ENCODE results near the gene IFIT1. TPM values are rescaled to one million over a fixed set of nuclear protein-coding genes. Genes with fewer than 3 reads are reported as not detected.

The IFIT1 gene
- total RNA-seq, 4 donors from 2014 or later = 1.1 to 18.5 (median 9.4) TPM

- intact Hi-C loops (cut with DNase I; ENCODE audit: low total_unique reads) (no loop called here), in situ Hi-C loops (cut with MboI; ENCODE audit: low pct_ligation_motif_present in 1 of 4, low pct_unique_long_range_greater_than_20kb in 1 of 4, low sequenced_read_pairs in 3 of 4) (no loop called here)
- peaks cover 0 to 13% (median 0%) of the 10 kb centered on the region in 4 donors for H3K4me1 ChIP-seq
- TF ChIP-seq EP300 (IDR thresholded peaks at IDR 0.05; ENCODE audit: low read depth) (no peak), POLR2AphosphoS5 (IDR thresholded peaks at IDR 0.05) (no peak), POLR2A (IDR thresholded peaks at IDR 0.05) (no peak)
- TF ChIP-seq, protein P1, sequence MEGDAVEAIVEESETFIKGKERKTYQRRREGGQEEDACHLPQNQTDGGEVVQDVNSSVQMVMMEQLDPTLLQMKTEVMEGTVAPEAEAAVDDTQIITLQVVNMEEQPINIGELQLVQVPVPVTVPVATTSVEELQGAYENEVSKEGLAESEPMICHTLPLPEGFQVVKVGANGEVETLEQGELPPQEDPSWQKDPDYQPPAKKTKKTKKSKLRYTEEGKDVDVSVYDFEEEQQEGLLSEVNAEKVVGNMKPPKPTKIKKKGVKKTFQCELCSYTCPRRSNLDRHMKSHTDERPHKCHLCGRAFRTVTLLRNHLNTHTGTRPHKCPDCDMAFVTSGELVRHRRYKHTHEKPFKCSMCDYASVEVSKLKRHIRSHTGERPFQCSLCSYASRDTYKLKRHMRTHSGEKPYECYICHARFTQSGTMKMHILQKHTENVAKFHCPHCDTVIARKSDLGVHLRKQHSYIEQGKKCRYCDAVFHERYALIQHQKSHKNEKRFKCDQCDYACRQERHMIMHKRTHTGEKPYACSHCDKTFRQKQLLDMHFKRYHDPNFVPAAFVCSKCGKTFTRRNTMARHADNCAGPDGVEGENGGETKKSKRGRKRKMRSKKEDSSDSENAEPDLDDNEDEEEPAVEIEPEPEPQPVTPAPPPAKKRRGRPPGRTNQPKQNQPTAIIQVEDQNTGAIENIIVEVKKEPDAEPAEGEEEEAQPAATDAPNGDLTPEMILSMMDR (IDR thresholded peaks at IDR 0.05) = no peak
- H3K27ac ChIP-seq = no peak overlapping the region
- no peaks in the 10 kb centered on the region for H3K36me3 ChIP-seq
- WGBS, 2 donors (ENCODE audit: low coverage in 1 of 2) = 72 to 74% methylated on average over 3 to 6 of the region's 6 CpGs
- H3K9me3 ChIP-seq = no peaks in the 10 kb centered on the region
- DNase-seq = no peak
- H3K4me3 ChIP-seq = no peak overlapping the region
- no peaks in the 10 kb centered on the region for H3K27me3 ChIP-seq
Measured at GRCh38 chr10:89363729-89364442, 28.5 kb upstream of the IFIT1 start.

GRCh38 chr10:89364531-89364930 lies 27.9 kb upstream of the IFIT1 start:
- 93 to 100% methylated on average over 1 of the region's 1 CpG for WGBS, 2 donors (ENCODE audit: low coverage in 1 of 2)
- intact Hi-C loops (cut with DNase I; ENCODE audit: low total_unique reads) = no loop called here
- H3K27ac ChIP-seq = no peak overlapping the region

GRCh38 chr10:89367529-89367928 lies 24.9 kb upstream of the IFIT1 start:
- H3K4me1 ChIP-seq = peaks cover 0 to 24% (median 4%) of the 10 kb centered on the region in 4 donors
- H3K36me3 ChIP-seq = no peaks in the 10 kb centered on the region
- DNase-seq = no peak
- 0 to 77% methylated on average over 1 to 4 of the region's 4 CpGs for WGBS, 2 donors (ENCODE audit: low coverage in 1 of 2)
- no peaks in the 10 kb centered on the region for H3K27me3 ChIP-seq
- no peaks in the 10 kb centered on the region for H3K9me3 ChIP-seq
- H3K4me3 ChIP-seq = no peak overlapping the region
- TF ChIP-seq POLR2AphosphoS5 (IDR thresholded peaks at IDR 0.05) (no peak), EP300 (IDR thresholded peaks at IDR 0.05; ENCODE audit: low read depth) (no peak), POLR2A (IDR thresholded peaks at IDR 0.05) (no peak)
- TF ChIP-seq, protein P1 (IDR thresholded peaks at IDR 0.05) = no peak
- in situ Hi-C loops (cut with MboI; ENCODE audit: low pct_ligation_motif_present in 1 of 4, low pct_unique_long_range_greater_than_20kb in 1 of 4, low sequenced_read_pairs in 3 of 4) = no loop called here
- intact Hi-C loops (cut with DNase I; ENCODE audit: low total_unique reads) = loop anchor here (5.0 kb wide), 1 partner anchor 65 kb away; the partner anchor contains the start of gene IFIT2
- peak overlapping the region in 1 of 4 donors; percentile 34 for H3K27ac ChIP-seq

More at GRCh38 chr10:89364531-89364930, 27.9 kb upstream of the IFIT1 start:
- in situ Hi-C loops (cut with MboI; ENCODE audit: low pct_ligation_motif_present in 1 of 4, low pct_unique_long_range_greater_than_20kb in 1 of 4, low sequenced_read_pairs in 3 of 4) = no loop called here
- peaks cover 0 to 19% (median 2%) of the 10 kb centered on the region in 4 donors for H3K4me1 ChIP-seq
- H3K4me3 ChIP-seq = no peak overlapping the region
- H3K27me3 ChIP-seq = no peaks in the 10 kb centered on the region
- no peaks in the 10 kb centered on the region for H3K36me3 ChIP-seq
- no peaks in the 10 kb centered on the region for H3K9me3 ChIP-seq
- no peak for TF ChIP-seq EP300 (IDR thresholded peaks at IDR 0.05; ENCODE audit: low read depth)
- DNase-seq = no peak

DNA sequence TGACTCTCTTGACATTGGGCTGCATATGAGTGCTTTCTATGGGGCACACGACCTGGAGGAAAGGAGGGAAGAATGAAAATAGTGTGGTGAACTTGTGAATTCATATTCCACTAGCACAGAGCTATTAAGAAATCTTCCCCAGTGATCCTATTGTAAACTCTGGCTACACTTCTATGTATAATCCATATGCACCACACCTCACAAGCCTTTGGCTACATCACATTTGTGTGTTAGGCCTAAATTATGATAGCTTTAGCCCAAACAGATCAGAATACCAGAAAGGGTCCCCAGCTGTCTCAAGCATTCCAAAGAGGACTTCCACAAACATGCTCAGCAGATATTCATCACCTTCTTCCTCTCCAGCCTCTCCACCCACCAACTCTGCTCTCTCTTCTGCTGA lies 24.3 kb upstream of the IFIT1 start:
- intact Hi-C loops (cut with DNase I; ENCODE audit: low total_unique reads) = loop anchor here (5.0 kb wide), 1 partner anchor 66 kb away; the partner anchor contains the start of gene IFIT2
- WGBS, 2 donors (ENCODE audit: low coverage in 1 of 2) = 57 to 64% methylated on average over 1 of the region's 1 CpG

More for the DNA sequence above, 24.3 kb upstream of the IFIT1 start:
- Histone ChIP-seq H3K9me3 (no peaks in the 10 kb centered on the region), H3K36me3 (no peaks in the 10 kb centered on the region), H3K27me3 (no peaks in the 10 kb centered on the region), H3K27ac (no peak overlapping the region), H3K4me1 (peaks cover 0 to 27% (median 4%) of the 10 kb centered on the region in 4 donors), H3K4me3 (no peak overlapping the region)
- in situ Hi-C loops (cut with MboI; ENCODE audit: low pct_ligation_motif_present in 1 of 4, low pct_unique_long_range_greater_than_20kb in 1 of 4, low sequenced_read_pairs in 3 of 4) = no loop called here
- no peak for DNase-seq
- no peak for TF ChIP-seq POLR2AphosphoS5 (IDR thresholded peaks at IDR 0.05)
- no peak for TF ChIP-seq EP300 (IDR thresholded peaks at IDR 0.05; ENCODE audit: low read depth)
- TF ChIP-seq, protein P1 (IDR thresholded peaks at IDR 0.05) = no peak
- no peak for TF ChIP-seq POLR2A (IDR thresholded peaks at IDR 0.05)

Data from transverse colon (tissue), 4 donors.